Measurements from ENCODE around the gene GPRIN1.
A peak's percentile ranks its signal among the peaks of the same experiment; 100 is the strongest.

The GPRIN1 gene

GRCh38 chr5:176609724-176610434 lies at the start of gene GPRIN1:
Gene GPRIN1 (minus strand): TSS chr5:176610156. CDS start chr5:176599834, 10,322 bp downstream.
- peak; percentile 45 for DNase-seq

GRCh38 chr5:176659512-176659839 lies 49.5 kb upstream of the GPRIN1 start:
- no peak for DNase-seq

- DNase-seq, result peak; percentile 0
These were observed 49.0 kb upstream of the GPRIN1 start for GRCh38 chr5:176658817-176659511.

GRCh38 chr5:176658007-176658599 lies 48.1 kb upstream of the GPRIN1 start:
- peak; percentile 39 for DNase-seq

- DNase-seq, result no peak
These were observed 46.6 kb upstream of the GPRIN1 start for GRCh38 chr5:176656467-176656990.

GRCh38 chr5:176654856-176655255 lies 44.9 kb upstream of the GPRIN1 start:
- no peak for DNase-seq

GRCh38 chr5:176653401-176654385 lies 43.7 kb upstream of the GPRIN1 start:
- peak; percentile 3 for DNase-seq

- DNase-seq, result no peak
These were observed 42.2 kb upstream of the GPRIN1 start for GRCh38 chr5:176652136-176652535.

- no peak for DNase-seq
These were observed 41.6 kb upstream of the GPRIN1 start for GRCh38 chr5:176651472-176651980.

- no peak for DNase-seq
These were observed 40.5 kb upstream of the GPRIN1 start for GRCh38 chr5:176650354-176650884.

GRCh38 chr5:176648474-176649194 lies 38.7 kb upstream of the GPRIN1 start:
- no peak for DNase-seq

- peak; percentile 1 for DNase-seq
These were observed 38.0 kb upstream of the GPRIN1 start for GRCh38 chr5:176647843-176648473.

- peak; percentile 99 for DNase-seq
These were observed 37.3 kb upstream of the GPRIN1 start, which contains the start of gene TSPAN17 for GRCh38 chr5:176647030-176647842. Gene TSPAN17 (plus strand): TSS chr5:176647484. CDS start chr5:176647616, 132 bp downstream.

- DNase-seq, result no peak
These were observed 36.7 kb upstream of the GPRIN1 start for GRCh38 chr5:176646707-176647029.

GRCh38 chr5:176646049-176646706 lies 36.2 kb upstream of the GPRIN1 start:
- DNase-seq, result no peak

- DNase-seq, result no peak
These were observed 35.1 kb upstream of the GPRIN1 start for GRCh38 chr5:176644878-176645670.

GRCh38 chr5:176644294-176644693 lies 34.3 kb upstream of the GPRIN1 start:
- DNase-seq, result no peak

- no peak for DNase-seq
These were observed 33.7 kb upstream of the GPRIN1 start for GRCh38 chr5:176643491-176644219.

Data from kidney glomerular epithelial cell (primary cell).